ENCODE measurements around the gene OR10D3.

The OR10D3 gene

GRCh38 chr11:124194293-124195188, 11.4 kb downstream of the OR10D3 start:
- no peak overlapping the region for H3K4me3 ChIP-seq

GRCh38 chr11:124195189-124195734, 12.1 kb downstream of the OR10D3 start:
- Histone ChIP-seq H3K9ac (no peak overlapping the region), H3K27me3 (no peaks in the 10 kb centered on the region), H3K4me2 (no peak overlapping the region), H3K9me3 (no peaks in the 10 kb centered on the region; the same call in 1 of the 2 replicates), H4K20me1 (no peaks in the 10 kb centered on the region), H3K4me1 (no peaks in the 10 kb centered on the region), H3K4me3 (no peak overlapping the region), H3K27ac (no peak overlapping the region), H3K36me3 (no peaks in the 10 kb centered on the region)
- TF ChIP-seq Cebpa-rat (IDR thresholded peaks at IDR 0.05): no peak

More at GRCh38 chr11:124194293-124195188, 11.4 kb downstream of the OR10D3 start:
- Histone ChIP-seq H4K20me1 (no peaks in the 10 kb centered on the region), H3K4me1 (no peaks in the 10 kb centered on the region), H3K9me3 (no peaks in the 10 kb centered on the region; the same call in 1 of the 2 replicates), H3K36me3 (no peaks in the 10 kb centered on the region), H3K27ac (no peak overlapping the region), H3K9ac (no peak overlapping the region), H3K27me3 (no peaks in the 10 kb centered on the region), H3K4me2 (no peak overlapping the region)
- TF ChIP-seq Cebpa-rat (IDR thresholded peaks at IDR 0.05): no peak

GRCh38 chr11:124197999-124198398, 14.9 kb downstream of the OR10D3 start:
- H3K4me1 ChIP-seq: no peaks in the 10 kb centered on the region
- TF ChIP-seq Cebpa-rat (IDR thresholded peaks at IDR 0.05): no peak
- H3K36me3 ChIP-seq: no peaks in the 10 kb centered on the region

GRCh38 chr11:124198897-124199296, 15.8 kb downstream of the OR10D3 start:
- TF ChIP-seq Cebpa-rat (IDR thresholded peaks at IDR 0.05): no peak
- H3K4me3 ChIP-seq: no peak overlapping the region
- no peak overlapping the region for H3K27ac ChIP-seq
- H3K9me3 ChIP-seq: no peaks in the 10 kb centered on the region; the same call in 1 of the 2 replicates
- no peak overlapping the region for H3K9ac ChIP-seq
- H3K4me2 ChIP-seq: no peak overlapping the region
- H3K27me3 ChIP-seq: no peaks in the 10 kb centered on the region
- H3K4me1 ChIP-seq: no peaks in the 10 kb centered on the region
- H3K36me3 ChIP-seq: no peaks in the 10 kb centered on the region
- H4K20me1 ChIP-seq: no peaks in the 10 kb centered on the region

More at GRCh38 chr11:124197999-124198398, 14.9 kb downstream of the OR10D3 start:
- H3K27ac ChIP-seq: no peak overlapping the region
- H3K27me3 ChIP-seq: no peaks in the 10 kb centered on the region
- H3K4me3 ChIP-seq: no peak overlapping the region
- no peaks in the 10 kb centered on the region for H4K20me1 ChIP-seq
- no peaks in the 10 kb centered on the region; the same call in 1 of the 2 replicates for H3K9me3 ChIP-seq
- H3K4me2 ChIP-seq: no peak overlapping the region
- H3K9ac ChIP-seq: no peak overlapping the region

- no peaks in the 10 kb centered on the region for H3K4me1 ChIP-seq
These were observed 16.6 kb downstream of the OR10D3 start for GRCh38 chr11:124199702-124200101.

GRCh38 chr11:124200671-124201070, 17.5 kb downstream of the OR10D3 start:
- H4K20me1 ChIP-seq: no peaks in the 10 kb centered on the region
- H3K27me3 ChIP-seq: no peaks in the 10 kb centered on the region
- no peak overlapping the region for H3K4me3 ChIP-seq
- no peaks in the 10 kb centered on the region for H3K36me3 ChIP-seq
- no peak overlapping the region for H3K4me2 ChIP-seq
- TF ChIP-seq Cebpa-rat (IDR thresholded peaks at IDR 0.05): no peak
- no peak overlapping the region for H3K27ac ChIP-seq
- no peaks in the 10 kb centered on the region; the same call in 1 of the 2 replicates for H3K9me3 ChIP-seq
- H3K4me1 ChIP-seq: no peaks in the 10 kb centered on the region
- no peak overlapping the region for H3K9ac ChIP-seq

More at GRCh38 chr11:124199702-124200101, 16.6 kb downstream of the OR10D3 start:
- no peaks in the 10 kb centered on the region for H4K20me1 ChIP-seq
- H3K4me2 ChIP-seq: no peak overlapping the region
- no peak overlapping the region for H3K9ac ChIP-seq
- no peaks in the 10 kb centered on the region for H3K27me3 ChIP-seq
- no peak overlapping the region for H3K27ac ChIP-seq
- H3K36me3 ChIP-seq: no peaks in the 10 kb centered on the region
- no peak for TF ChIP-seq Cebpa-rat (IDR thresholded peaks at IDR 0.05)
- no peak overlapping the region for H3K4me3 ChIP-seq
- H3K9me3 ChIP-seq: no peaks in the 10 kb centered on the region; the same call in 1 of the 2 replicates

- H3K4me2 ChIP-seq: no peak overlapping the region
These were observed 19.8 kb downstream of the OR10D3 start for GRCh38 chr11:124202951-124203350.

GRCh38 chr11:124204008-124204407, 20.9 kb downstream of the OR10D3 start:
- H3K9ac ChIP-seq: no peak overlapping the region
- no peak overlapping the region for H3K27ac ChIP-seq
- H4K20me1 ChIP-seq: no peaks in the 10 kb centered on the region
- no peaks in the 10 kb centered on the region for H3K36me3 ChIP-seq
- H3K4me1 ChIP-seq: no peaks in the 10 kb centered on the region
- no peaks in the 10 kb centered on the region for H3K9me3 ChIP-seq
- H3K4me3 ChIP-seq: no peak overlapping the region
- H3K27me3 ChIP-seq: no peaks in the 10 kb centered on the region
- H3K4me2 ChIP-seq: no peak overlapping the region
- TF ChIP-seq Cebpa-rat (IDR thresholded peaks at IDR 0.05): no peak

More at GRCh38 chr11:124202951-124203350, 19.8 kb downstream of the OR10D3 start:
- no peak for TF ChIP-seq Cebpa-rat (IDR thresholded peaks at IDR 0.05)
- H3K9ac ChIP-seq: no peak overlapping the region
- H3K27me3 ChIP-seq: no peaks in the 10 kb centered on the region
- no peak overlapping the region for H3K27ac ChIP-seq
- H3K4me3 ChIP-seq: no peak overlapping the region
- H3K36me3 ChIP-seq: no peaks in the 10 kb centered on the region
- no peaks in the 10 kb centered on the region for H4K20me1 ChIP-seq
- no peaks in the 10 kb centered on the region for H3K4me1 ChIP-seq
- no peaks in the 10 kb centered on the region; the same call in 1 of the 2 replicates for H3K9me3 ChIP-seq

GRCh38 chr11:124207102-124207792, 24.1 kb downstream of the OR10D3 start:
- Histone ChIP-seq H3K4me1 (no peaks in the 10 kb centered on the region), H3K27me3 (no peaks in the 10 kb centered on the region), H4K20me1 (no peaks in the 10 kb centered on the region), H3K4me2 (no peak overlapping the region), H3K36me3 (no peaks in the 10 kb centered on the region), H3K27ac (no peak overlapping the region), H3K9me3 (no peaks in the 10 kb centered on the region), H3K9ac (no peak overlapping the region), H3K4me3 (no peak overlapping the region)
- TF ChIP-seq Cebpa-rat (IDR thresholded peaks at IDR 0.05): no peak

Data from BLaER1 (cell line).